HepG2 (cell line): ENCODE results near the gene MT1A. TPM values are rescaled to one million over a fixed set of nuclear protein-coding genes. Genes with fewer than 3 reads are reported as not detected.

ENCODE experiments used
- ATF1 ChIP-seq: IDR thresholded peaks from 2 replicates; pipeline ENCODE4 v1.6.1; 2016; ENCODE audit warnings: mild to moderate bottlenecking, control low read depth
- CENPBD1 ChIP-seq: sonication (generic); formaldehyde crosslinking; IDR thresholded peaks from 2 replicates; pipeline ENCODE4 v1.8.0; 2022; ENCODE audit warnings: missing genetic modification reagents, low read depth, mild to moderate bottlenecking, borderline replicate concordance
- DPF2 ChIP-seq: sonication (generic); formaldehyde crosslinking; IDR thresholded peaks from 2 replicates; pipeline ENCODE4 v1.4.0; 2020; ENCODE audit warnings: mild to moderate bottlenecking, low read depth, missing genetic modification reagents, borderline replicate concordance
- HNRNPH1 ChIP-seq: fragments of 200-400 bp; formaldehyde crosslinking; optimal IDR thresholded peaks from 2 replicates; pipeline ENCODE3; 2017; ENCODE audit warnings: mild to moderate bottlenecking, low read depth, low read length
- KDM5B ChIP-seq: sonication (generic); formaldehyde crosslinking; IDR thresholded peaks from 2 replicates; pipeline ENCODE4 v1.4.0; 2020; ENCODE audit warnings: missing genetic modification reagents, mild to moderate bottlenecking, borderline replicate concordance
- LCORL ChIP-seq, 2 experiments: fragments of 450-650 bp in 1 of 2; sonication (generic) in 1 of 2; formaldehyde crosslinking in 1 of 2; IDR thresholded peaks; 2 replicates each; pipeline versions ENCODE4 v1.5.0 to v1.6.1; 2017 to 2020; ENCODE audit warnings: antibody characterized with exemption in 1 of 2, missing genetic modification reagents in 1 of 2
- MTA1 ChIP-seq: sonication (generic); formaldehyde crosslinking; IDR thresholded peaks from 2 replicates; pipeline ENCODE4 v1.4.0; 2020; ENCODE audit warnings: missing genetic modification reagents, mild to moderate bottlenecking, borderline replicate concordance
- MTA3 ChIP-seq: sonication (generic); formaldehyde crosslinking; IDR thresholded peaks from 2 replicates; pipeline ENCODE4 v1.4.0; 2020; ENCODE audit warnings: missing genetic modification reagents
- NR2C2 ChIP-seq: sonication (generic); formaldehyde crosslinking; IDR thresholded peaks from 2 replicates; pipeline ENCODE4 v1.4.0; 2020; ENCODE audit warnings: missing genetic modification reagents, mild to moderate bottlenecking, moderate library complexity, borderline replicate concordance
- SNAPC2 ChIP-seq: sonication (generic); formaldehyde crosslinking; IDR thresholded peaks from 2 replicates; pipeline ENCODE4 v1.8.1; 2022; ENCODE audit warnings: mild to moderate bottlenecking, missing genetic modification reagents
- TBL1XR1 ChIP-seq: fragments of 150-350 bp; IDR thresholded peaks from 2 replicates; pipeline ENCODE4 v1.6.1; 2014; ENCODE audit warnings: borderline replicate concordance, low read length; ENCODE audit not compliant: partially characterized antibody
- TRIM24 ChIP-seq: sonication (generic); formaldehyde crosslinking; IDR thresholded peaks from 2 replicates; pipeline ENCODE4 v1.8.0; 2022; ENCODE audit warnings: mild to moderate bottlenecking, missing genetic modification reagents
- ZNF510 ChIP-seq: sonication (generic); formaldehyde crosslinking; IDR thresholded peaks from 2 replicates; pipeline ENCODE4 v1.4.0; 2020; ENCODE audit warnings: low read depth, mild to moderate bottlenecking, missing genetic modification reagents
- ZNF562 ChIP-seq: sonication (generic); formaldehyde crosslinking; IDR thresholded peaks from 2 replicates; pipeline ENCODE4 v1.8.0; 2022; ENCODE audit warnings: missing genetic modification reagents, borderline replicate concordance
- ZNF563 ChIP-seq: sonication (generic); formaldehyde crosslinking; IDR thresholded peaks from 2 replicates; pipeline ENCODE4 v1.8.0; 2022; ENCODE audit warnings: mild to moderate bottlenecking, moderate library complexity, missing genetic modification reagents
- ZNF713 ChIP-seq: sonication (generic); formaldehyde crosslinking; IDR thresholded peaks from 2 replicates; pipeline ENCODE4 v1.4.0; 2020; ENCODE audit warnings: mild to moderate bottlenecking, missing genetic modification reagents
- ZSCAN22 ChIP-seq: sonication (generic); formaldehyde crosslinking; IDR thresholded peaks from 2 replicates; pipeline ENCODE4 v1.4.0; 2020; ENCODE audit warnings: mild to moderate bottlenecking, missing genetic modification reagents
- polyA plus RNA-seq, 8 experiments: library from polyadenylated mRNA; depleted of rRNA in 3 of 8; stranded (reverse) in 7 of 8; unstranded in 1 of 8; fragments of >200 nt; fragmentation: Illumina TruSeq in 4 of 8; extraction: Trizol in 4 of 8; gene quantifications; 2 replicates each; pipeline versions ENCODE4 v1.2.1 to v1.2.3, GENCODE V29; 2011 to 2016; ENCODE audit warnings: low read depth in 4 of 8, missing spikeins in 1 of 8, mixed read lengths in 1 of 8; ENCODE audit not compliant: insufficient read depth in 1 of 8
- total RNA-seq, 5 experiments: library from RNA; depleted of rRNA; stranded (reverse); fragments of >200 nt; fragmentation: Illumina TruSeq; extraction: Trizol; gene quantifications; 2 replicates each; pipeline ENCODE4 v1.2.3, GENCODE V29; 2016; ENCODE audit warnings: low read depth in 1 of 5
- TF ChIP-seq, protein P1 (sequence below): sonication (generic); formaldehyde crosslinking; IDR thresholded peaks from 2 replicates; pipeline ENCODE4 v1.5.1; 2020; ENCODE audit warnings: mild to moderate bottlenecking, moderate library complexity, missing genetic modification reagents
- TF ChIP-seq, protein P2 (sequence below): sonication (generic); formaldehyde crosslinking; IDR thresholded peaks from 2 replicates; pipeline ENCODE4 v1.5.0; 2020; ENCODE audit warnings: mild to moderate bottlenecking, missing genetic modification reagents
- TF ChIP-seq, protein P3 (sequence below): sonication (generic); formaldehyde crosslinking; IDR thresholded peaks from 2 replicates; pipeline ENCODE4 v1.4.0; 2020; ENCODE audit warnings: mild to moderate bottlenecking, missing genetic modification reagents
- TF ChIP-seq, protein P4 (sequence below): sonication (generic); formaldehyde crosslinking; IDR thresholded peaks from 2 replicates; pipeline ENCODE4 v1.8.0; 2022; ENCODE audit warnings: mild to moderate bottlenecking, missing genetic modification reagents; ENCODE audit not compliant: insufficient replicate concordance

The MT1A gene
- total and polyA plus RNA-seq, 2 of the 13 experiments (the other 11 are each of a cell fraction or from before 2014, with no cell fraction given) = 8.3 to 10.4 TPM

- TF ChIP-seq, protein P1, sequence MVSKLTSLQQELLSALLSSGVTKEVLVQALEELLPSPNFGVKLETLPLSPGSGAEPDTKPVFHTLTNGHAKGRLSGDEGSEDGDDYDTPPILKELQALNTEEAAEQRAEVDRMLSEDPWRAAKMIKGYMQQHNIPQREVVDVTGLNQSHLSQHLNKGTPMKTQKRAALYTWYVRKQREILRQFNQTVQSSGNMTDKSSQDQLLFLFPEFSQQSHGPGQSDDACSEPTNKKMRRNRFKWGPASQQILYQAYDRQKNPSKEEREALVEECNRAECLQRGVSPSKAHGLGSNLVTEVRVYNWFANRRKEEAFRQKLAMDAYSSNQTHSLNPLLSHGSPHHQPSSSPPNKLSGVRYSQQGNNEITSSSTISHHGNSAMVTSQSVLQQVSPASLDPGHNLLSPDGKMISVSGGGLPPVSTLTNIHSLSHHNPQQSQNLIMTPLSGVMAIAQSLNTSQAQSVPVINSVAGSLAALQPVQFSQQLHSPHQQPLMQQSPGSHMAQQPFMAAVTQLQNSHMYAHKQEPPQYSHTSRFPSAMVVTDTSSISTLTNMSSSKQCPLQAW = peak; percentile 81
- TF ChIP-seq, protein P2, sequence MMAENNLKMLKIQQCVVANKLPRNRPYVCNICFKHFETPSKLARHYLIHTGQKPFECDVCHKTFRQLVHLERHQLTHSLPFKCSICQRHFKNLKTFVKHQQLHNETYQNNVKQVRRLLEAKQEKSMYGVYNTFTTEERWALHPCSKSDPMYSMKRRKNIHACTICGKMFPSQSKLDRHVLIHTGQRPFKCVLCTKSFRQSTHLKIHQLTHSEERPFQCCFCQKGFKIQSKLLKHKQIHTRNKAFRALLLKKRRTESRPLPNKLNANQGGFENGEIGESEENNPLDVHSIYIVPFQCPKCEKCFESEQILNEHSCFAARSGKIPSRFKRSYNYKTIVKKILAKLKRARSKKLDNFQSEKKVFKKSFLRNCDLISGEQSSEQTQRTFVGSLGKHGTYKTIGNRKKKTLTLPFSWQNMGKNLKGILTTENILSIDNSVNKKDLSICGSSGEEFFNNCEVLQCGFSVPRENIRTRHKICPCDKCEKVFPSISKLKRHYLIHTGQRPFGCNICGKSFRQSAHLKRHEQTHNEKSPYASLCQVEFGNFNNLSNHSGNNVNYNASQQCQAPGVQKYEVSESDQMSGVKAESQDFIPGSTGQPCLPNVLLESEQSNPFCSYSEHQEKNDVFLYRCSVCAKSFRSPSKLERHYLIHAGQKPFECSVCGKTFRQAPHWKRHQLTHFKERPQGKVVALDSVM (CRISPR knock-in tag) = no peak
- no peak; the same call in 1 of the 2 replicates for TF ChIP-seq MTA1
- no peak for TF ChIP-seq ATF1 (CRISPR knock-in tag)
- no peak for TF ChIP-seq LCORL (IDR thresholded peaks at IDR 0.05)
- peak; percentile 15; the same call in 1 of the 2 replicates for TF ChIP-seq LCORL (CRISPR knock-in tag; IDR thresholded peaks at IDR 0.05)
- no peak for TF ChIP-seq TRIM24 (CRISPR knock-in tag)
- TF ChIP-seq KDM5B (CRISPR knock-in tag) = peak; percentile 84; the same call in 1 of the 2 replicates
- TF ChIP-seq, protein P3, sequence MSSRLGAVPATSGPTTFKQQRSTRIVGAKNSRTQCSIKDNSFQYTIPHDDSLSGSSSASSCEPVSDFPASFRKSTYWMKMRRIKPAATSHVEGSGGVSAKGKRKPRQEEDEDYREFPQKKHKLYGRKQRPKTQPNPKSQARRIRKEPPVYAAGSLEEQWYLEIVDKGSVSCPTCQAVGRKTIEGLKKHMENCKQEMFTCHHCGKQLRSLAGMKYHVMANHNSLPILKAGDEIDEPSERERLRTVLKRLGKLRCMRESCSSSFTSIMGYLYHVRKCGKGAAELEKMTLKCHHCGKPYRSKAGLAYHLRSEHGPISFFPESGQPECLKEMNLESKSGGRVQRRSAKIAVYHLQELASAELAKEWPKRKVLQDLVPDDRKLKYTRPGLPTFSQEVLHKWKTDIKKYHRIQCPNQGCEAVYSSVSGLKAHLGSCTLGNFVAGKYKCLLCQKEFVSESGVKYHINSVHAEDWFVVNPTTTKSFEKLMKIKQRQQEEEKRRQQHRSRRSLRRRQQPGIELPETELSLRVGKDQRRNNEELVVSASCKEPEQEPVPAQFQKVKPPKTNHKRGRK = 0 out of 2 replicates have a peak, but pooled peaks have one; percentile 17
- TF ChIP-seq ZNF563 = peak; percentile 76; the same call in 1 of the 2 replicates
- TF ChIP-seq CENPBD1 (CRISPR knock-in tag) = no peak
- TF ChIP-seq ZNF713 = no peak
- no peak for TF ChIP-seq SNAPC2 (CRISPR knock-in tag)
- no peak for TF ChIP-seq TBL1XR1
- TF ChIP-seq, protein P4, sequence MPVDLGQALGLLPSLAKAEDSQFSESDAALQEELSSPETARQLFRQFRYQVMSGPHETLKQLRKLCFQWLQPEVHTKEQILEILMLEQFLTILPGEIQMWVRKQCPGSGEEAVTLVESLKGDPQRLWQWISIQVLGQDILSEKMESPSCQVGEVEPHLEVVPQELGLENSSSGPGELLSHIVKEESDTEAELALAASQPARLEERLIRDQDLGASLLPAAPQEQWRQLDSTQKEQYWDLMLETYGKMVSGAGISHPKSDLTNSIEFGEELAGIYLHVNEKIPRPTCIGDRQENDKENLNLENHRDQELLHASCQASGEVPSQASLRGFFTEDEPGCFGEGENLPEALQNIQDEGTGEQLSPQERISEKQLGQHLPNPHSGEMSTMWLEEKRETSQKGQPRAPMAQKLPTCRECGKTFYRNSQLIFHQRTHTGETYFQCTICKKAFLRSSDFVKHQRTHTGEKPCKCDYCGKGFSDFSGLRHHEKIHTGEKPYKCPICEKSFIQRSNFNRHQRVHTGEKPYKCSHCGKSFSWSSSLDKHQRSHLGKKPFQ (CRISPR knock-in tag) = no peak
- TF ChIP-seq MTA3 (CRISPR knock-in tag) = no peak
- no peak for TF ChIP-seq ZNF510 (CRISPR knock-in tag)
- TF ChIP-seq ZNF562 (CRISPR knock-in tag) = no peak
- TF ChIP-seq DPF2 (CRISPR knock-in tag) = 0 out of 2 replicates have a peak, but pooled peaks have one; percentile 35
- no peak for TF ChIP-seq NR2C2 (CRISPR knock-in tag)
- TF ChIP-seq ZSCAN22 = no peak
- no peak for TF ChIP-seq HNRNPH1
These were observed 4.8 kb downstream of the MT1A start (continued) for GRCh38 chr16:56643080-56643778.
